ENCODE results near the gene ZG16.

ZG16 gene

GRCh38 chr16:29809850-29810698 lies 32.0 kb downstream of the ZG16 start:
- no peak for DNase-seq (ENCODE audit: low spot score)

- no peak for DNase-seq (ENCODE audit: low spot score)
Measured at GRCh38 chr16:29810699-29811169, 32.7 kb downstream of the ZG16 start.

- peak; percentile 92 for DNase-seq (ENCODE audit: low spot score)
Measured at GRCh38 chr16:29811170-29811895, 33.3 kb downstream of the ZG16 start.

- no peak for DNase-seq (ENCODE audit: low spot score)
Measured at GRCh38 chr16:29811896-29812665, 34.0 kb downstream of the ZG16 start, which contains the start of gene PRRT2. PRRT2 (plus strand) TSS chr16:29812193; CDS start chr16:29813055, 862 bp downstream.

- no peak for DNase-seq (ENCODE audit: low spot score)
Measured at GRCh38 chr16:29812754-29813643, 34.9 kb downstream of the ZG16 start.

- no peak for DNase-seq (ENCODE audit: low spot score)
Measured at GRCh38 chr16:29813644-29814562, 35.8 kb downstream of the ZG16 start.

GRCh38 chr16:29814592-29814991 lies 36.5 kb downstream of the ZG16 start:
- no peak for DNase-seq (ENCODE audit: low spot score)

- DNase-seq (ENCODE audit: low spot score), result no peak
Measured at GRCh38 chr16:29815032-29815721, 37.1 kb downstream of the ZG16 start.

- DNase-seq (ENCODE audit: low spot score), result peak; percentile 99
Measured at GRCh38 chr16:29815793-29816693, 38.0 kb downstream of the ZG16 start, which contains the start of gene PAGR1. PAGR1 (plus strand) TSS chr16:29816152; CDS start chr16:29816526, 374 bp downstream.

- peak; percentile 71 for DNase-seq (ENCODE audit: low spot score)
Measured at GRCh38 chr16:29816694-29817441, 38.8 kb downstream of the ZG16 start.

GRCh38 chr16:29818082-29818481 lies 40.0 kb downstream of the ZG16 start:
- DNase-seq (ENCODE audit: low spot score), result no peak

GRCh38 chr16:29819506-29819905 lies 41.5 kb downstream of the ZG16 start:
- no peak for DNase-seq (ENCODE audit: low spot score)

GRCh38 chr16:29820271-29820701 lies 42.2 kb downstream of the ZG16 start, which contains the start of gene MVP:
MVP (plus strand) TSS chr16:29820462; CDS start chr16:29830550, 10,088 bp downstream.
- peak; percentile 34 for DNase-seq (ENCODE audit: low spot score)

GRCh38 chr16:29820730-29821642 lies 42.9 kb downstream of the ZG16 start:
- DNase-seq (ENCODE audit: low spot score), result no peak

GRCh38 chr16:29821643-29822115 lies 43.6 kb downstream of the ZG16 start:
- DNase-seq (ENCODE audit: low spot score), result no peak

- no peak for DNase-seq (ENCODE audit: low spot score)
Measured at GRCh38 chr16:29824589-29825144, 46.6 kb downstream of the ZG16 start.
